ENCODE measurements around the gene NMBR.
"Not testable (repeated sequence)": the region's sequence is repeated elsewhere in the genome, so short reads cannot be mapped to it uniquely, and the experiment has no call there.

NMBR gene

DNA sequence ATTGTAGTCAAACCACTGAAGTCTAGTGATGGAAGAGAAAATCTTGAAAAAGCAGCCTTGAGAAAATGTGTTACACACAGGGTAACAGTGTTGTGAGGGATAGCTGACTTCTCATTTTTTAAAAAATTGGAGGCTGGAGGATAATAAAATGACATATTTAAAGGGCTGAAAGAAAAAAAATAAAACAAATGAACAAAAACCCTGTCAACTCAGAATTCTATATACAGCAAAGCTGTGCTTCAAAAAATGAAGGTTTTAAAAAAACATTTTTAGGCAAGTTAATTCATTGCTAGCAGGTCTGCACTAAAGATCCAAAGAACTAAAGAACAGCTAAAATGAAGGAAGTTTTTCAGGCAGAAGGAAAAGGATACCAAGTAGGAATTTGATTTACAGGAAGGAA is 31.2 kb upstream of the NMBR start:
- Histone ChIP-seq H3K4me3 (ENCODE audit: low read depth, low read length) (no peak overlapping the region), H3K27ac (ENCODE audit: low read depth, low read length) (no peak overlapping the region), H3K27me3 (ENCODE audit: control insufficient read depth, insufficient read depth, low read length) (no peaks in the 10 kb centered on the region), H3K9ac (ENCODE audit: low read length) (no peak overlapping the region), H3K9me3 (ENCODE audit: control insufficient read depth, insufficient read depth, low read depth, low read length) (no peaks in the 10 kb centered on the region), H3K4me1 (ENCODE audit: control insufficient read depth, insufficient read depth, low read length) (no peaks in the 10 kb centered on the region), H3K36me3 (ENCODE audit: control insufficient read depth, insufficient read depth, low read length) (peaks cover 34% of the 10 kb centered on the region)

DNA sequence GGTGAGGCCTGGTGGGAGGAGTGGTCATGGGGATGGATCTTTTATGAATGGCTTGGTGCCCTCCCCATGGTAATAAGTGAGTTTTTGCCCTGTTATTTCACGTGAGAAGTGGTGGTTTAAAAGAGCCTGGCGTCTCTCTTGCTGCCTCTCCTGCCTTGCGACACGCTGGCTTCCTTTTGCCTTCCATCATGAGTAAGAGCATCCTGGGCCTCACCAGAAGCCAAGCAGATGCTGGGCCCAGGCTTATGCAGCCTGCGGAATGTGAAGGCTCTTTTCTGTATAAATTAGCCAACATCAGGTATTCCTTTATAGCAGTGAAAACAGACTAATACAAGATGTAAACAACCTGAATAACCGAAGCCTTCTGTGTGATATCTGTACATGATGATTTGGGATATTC is 27.8 kb upstream of the NMBR start:
- no peaks in the 10 kb centered on the region for H3K9me3 ChIP-seq (ENCODE audit: control insufficient read depth, insufficient read depth, low read depth, low read length)
- H3K36me3 ChIP-seq (ENCODE audit: control insufficient read depth, insufficient read depth, low read length): peaks cover 58% of the 10 kb centered on the region
- no peak overlapping the region for H3K9ac ChIP-seq (ENCODE audit: low read length)
- no peaks in the 10 kb centered on the region for H3K27me3 ChIP-seq (ENCODE audit: control insufficient read depth, insufficient read depth, low read length)
- H3K4me1 ChIP-seq (ENCODE audit: control insufficient read depth, insufficient read depth, low read length): no peaks in the 10 kb centered on the region
- no peak overlapping the region for H3K27ac ChIP-seq (ENCODE audit: low read depth, low read length)
- no peak overlapping the region for H3K4me3 ChIP-seq (ENCODE audit: low read depth, low read length)

DNA sequence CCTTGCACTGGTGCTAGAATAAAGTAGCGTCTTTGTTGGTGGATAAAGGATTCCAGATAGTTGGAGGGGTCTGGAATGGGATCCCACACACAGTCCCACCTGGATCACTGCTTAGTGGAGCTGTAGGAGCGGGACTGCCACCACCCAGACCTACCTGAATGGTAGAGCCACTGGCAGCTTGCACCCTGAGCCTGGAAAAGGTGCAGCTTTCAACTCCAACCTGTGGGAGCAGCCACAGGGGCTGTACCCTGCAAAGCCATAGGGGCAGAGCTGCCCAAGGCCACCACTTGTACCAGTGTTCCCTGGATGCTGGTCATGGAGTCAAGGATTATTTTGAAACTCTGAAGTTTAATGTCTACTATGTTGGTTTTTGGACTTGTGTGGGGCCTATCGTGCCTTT is 27.1 kb upstream of the NMBR start:
- Histone ChIP-seq H3K9ac (ENCODE audit: low read length) (no peak overlapping the region), H3K4me3 (ENCODE audit: low read depth, low read length) (no peak overlapping the region), H3K9me3 (ENCODE audit: control insufficient read depth, insufficient read depth, low read depth, low read length) (no peaks in the 10 kb centered on the region), H3K27ac (ENCODE audit: low read depth, low read length) (no peak overlapping the region), H3K36me3 (ENCODE audit: control insufficient read depth, insufficient read depth, low read length) (peaks cover 65% of the 10 kb centered on the region), H3K27me3 (ENCODE audit: control insufficient read depth, insufficient read depth, low read length) (no peaks in the 10 kb centered on the region), H3K4me1 (ENCODE audit: control insufficient read depth, insufficient read depth, low read length) (no peaks in the 10 kb centered on the region)

DNA sequence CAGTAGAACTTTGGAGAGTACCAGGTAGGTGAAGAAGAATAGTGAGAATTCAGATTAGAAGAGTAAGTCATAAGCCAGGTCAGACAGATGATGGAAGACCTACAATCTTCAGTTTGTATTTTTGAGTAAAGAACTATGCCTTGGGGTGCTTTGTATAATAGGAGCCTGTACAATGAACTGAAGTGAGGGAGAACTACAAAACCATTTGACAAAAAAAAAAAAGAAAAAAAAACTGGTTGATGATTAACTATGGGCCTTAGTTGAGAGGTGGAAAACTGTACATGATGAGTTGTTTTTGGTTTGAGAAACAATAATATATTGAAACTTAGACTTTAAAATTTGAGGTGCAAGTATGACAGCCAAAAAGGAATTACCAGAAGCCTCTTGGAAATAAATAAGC is 25.8 kb upstream of the NMBR start:
- H3K36me3 ChIP-seq (ENCODE audit: control insufficient read depth, insufficient read depth, low read length): peaks cover 62% of the 10 kb centered on the region
- no peak overlapping the region for H3K27ac ChIP-seq (ENCODE audit: low read depth, low read length)
- no peaks in the 10 kb centered on the region for H3K4me1 ChIP-seq (ENCODE audit: control insufficient read depth, insufficient read depth, low read length)
- H3K27me3 ChIP-seq (ENCODE audit: control insufficient read depth, insufficient read depth, low read length): no peaks in the 10 kb centered on the region
- H3K9ac ChIP-seq (ENCODE audit: low read length): no peak overlapping the region
- no peaks in the 10 kb centered on the region for H3K9me3 ChIP-seq (ENCODE audit: control insufficient read depth, insufficient read depth, low read depth, low read length)
- no peak overlapping the region for H3K4me3 ChIP-seq (ENCODE audit: low read depth, low read length)

DNA sequence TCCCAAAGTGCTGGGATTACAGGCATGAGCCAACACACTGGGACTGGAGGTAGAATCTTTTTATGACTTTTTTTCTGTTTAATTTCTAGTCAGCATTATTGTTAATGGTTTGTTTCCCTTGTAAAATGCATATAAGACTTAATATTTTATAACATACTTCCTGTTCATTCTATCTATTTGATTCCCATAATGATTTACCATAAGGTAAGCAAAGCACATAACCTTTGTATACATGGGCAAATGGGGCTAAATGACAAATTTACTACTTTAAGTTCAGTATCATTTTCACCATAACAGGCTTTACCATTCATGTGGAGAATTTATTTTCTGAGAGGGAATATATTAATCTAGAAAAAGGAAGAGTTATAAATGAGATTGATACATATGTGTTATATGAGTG is 24.4 kb upstream of the NMBR start:
- Histone ChIP-seq H3K9me3 (ENCODE audit: control insufficient read depth, insufficient read depth, low read depth, low read length) (no peaks in the 10 kb centered on the region), H3K27me3 (ENCODE audit: control insufficient read depth, insufficient read depth, low read length) (no peaks in the 10 kb centered on the region), H3K4me1 (ENCODE audit: control insufficient read depth, insufficient read depth, low read length) (no peaks in the 10 kb centered on the region), H3K27ac (ENCODE audit: low read depth, low read length) (no peak overlapping the region), H3K4me3 (ENCODE audit: low read depth, low read length) (no peak overlapping the region), H3K36me3 (ENCODE audit: control insufficient read depth, insufficient read depth, low read length) (peaks cover 71% of the 10 kb centered on the region), H3K9ac (ENCODE audit: low read length) (no peak overlapping the region)

DNA sequence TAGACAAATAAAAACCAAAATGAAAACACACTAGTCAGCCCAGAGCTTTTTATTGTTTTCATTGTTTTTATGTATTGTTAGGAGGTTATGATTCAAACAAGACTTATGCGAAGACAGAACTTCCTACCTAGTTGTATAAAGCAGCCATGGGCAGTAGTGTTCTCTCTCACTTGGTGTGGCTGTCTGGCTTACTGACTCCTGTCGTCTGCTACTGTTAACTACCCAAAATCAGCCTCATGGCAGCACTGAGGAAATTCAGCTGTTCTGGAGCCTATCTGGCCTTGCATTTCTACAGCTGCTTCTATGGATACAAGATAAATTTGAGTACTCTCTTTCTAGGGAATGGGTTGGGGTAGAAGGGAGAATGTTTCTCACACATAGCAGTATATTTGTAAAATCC is 20.6 kb upstream of the NMBR start:
- H3K9me3 ChIP-seq (ENCODE audit: control insufficient read depth, insufficient read depth, low read depth, low read length): no peaks in the 10 kb centered on the region
- H3K27ac ChIP-seq (ENCODE audit: low read depth, low read length): no peak overlapping the region
- H3K4me1 ChIP-seq (ENCODE audit: control insufficient read depth, insufficient read depth, low read length): 0 out of 2 replicates have a peak, but pooled peaks cover 4% of the 10 kb centered on the region
- no peaks in the 10 kb centered on the region for H3K27me3 ChIP-seq (ENCODE audit: control insufficient read depth, insufficient read depth, low read length)
- H3K9ac ChIP-seq (ENCODE audit: low read length): no peak overlapping the region
- H3K4me3 ChIP-seq (ENCODE audit: low read depth, low read length): no peak overlapping the region
- H3K36me3 ChIP-seq (ENCODE audit: control insufficient read depth, insufficient read depth, low read length): peaks cover 49% of the 10 kb centered on the region

DNA sequence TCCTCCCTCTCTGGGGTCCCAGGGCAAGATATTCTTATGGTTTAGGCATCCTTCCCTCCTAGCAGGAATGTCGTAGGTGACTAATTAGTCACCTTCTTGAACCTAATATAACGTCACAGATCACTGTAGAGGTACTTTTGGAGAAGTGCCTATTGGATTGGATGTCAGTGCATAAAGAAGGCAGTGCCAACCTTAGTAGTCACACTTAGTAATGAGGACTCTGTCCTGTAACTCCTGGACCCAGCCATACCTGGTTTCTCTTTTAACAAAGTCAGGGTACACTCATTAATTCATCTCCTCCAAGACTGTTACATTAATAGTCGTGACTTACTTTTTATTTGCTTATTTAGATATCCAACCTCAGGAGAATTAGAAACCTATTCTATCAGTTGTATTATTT is 20.1 kb upstream of the NMBR start:
- no peaks in the 10 kb centered on the region for H3K9me3 ChIP-seq (ENCODE audit: control insufficient read depth, insufficient read depth, low read depth, low read length)
- H3K4me3 ChIP-seq (ENCODE audit: low read depth, low read length): no peak overlapping the region
- H3K27me3 ChIP-seq (ENCODE audit: control insufficient read depth, insufficient read depth, low read length): no peaks in the 10 kb centered on the region
- H3K27ac ChIP-seq (ENCODE audit: low read depth, low read length): no peak overlapping the region
- peaks cover 45% of the 10 kb centered on the region for H3K36me3 ChIP-seq (ENCODE audit: control insufficient read depth, insufficient read depth, low read length)
- H3K9ac ChIP-seq (ENCODE audit: low read length): no peak overlapping the region
- H3K4me1 ChIP-seq (ENCODE audit: control insufficient read depth, insufficient read depth, low read length): 0 out of 2 replicates have a peak, but pooled peaks cover 4% of the 10 kb centered on the region

DNA sequence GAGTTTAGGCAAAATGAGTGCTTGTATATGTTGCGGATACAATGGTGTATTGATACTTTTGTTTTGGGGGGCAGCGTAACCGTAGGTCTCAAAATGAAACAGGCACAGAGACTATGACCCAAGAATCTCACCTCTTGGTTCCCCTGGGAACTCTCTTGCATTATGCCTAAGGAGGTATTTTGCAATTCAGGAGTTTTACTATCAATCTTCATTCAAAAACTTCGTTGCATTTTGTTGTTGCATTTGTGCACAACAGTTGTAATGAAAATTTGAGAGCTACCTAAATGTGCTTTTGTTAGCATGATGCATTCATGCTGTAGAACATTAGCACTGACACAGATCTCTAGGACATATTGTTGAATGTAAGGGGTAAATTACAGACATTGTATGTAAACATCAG is 18.3 kb upstream of the NMBR start:
- Histone ChIP-seq H3K4me1 (ENCODE audit: control insufficient read depth, insufficient read depth, low read length) (peaks cover 4% of the 10 kb centered on the region; the same call in 1 of the 2 replicates), H3K27me3 (ENCODE audit: control insufficient read depth, insufficient read depth, low read length) (no peaks in the 10 kb centered on the region), H3K4me3 (ENCODE audit: low read depth, low read length) (no peak overlapping the region), H3K9ac (ENCODE audit: low read length) (no peak overlapping the region), H3K27ac (ENCODE audit: low read depth, low read length) (no peak overlapping the region), H3K9me3 (ENCODE audit: control insufficient read depth, insufficient read depth, low read depth, low read length) (no peaks in the 10 kb centered on the region), H3K36me3 (ENCODE audit: control insufficient read depth, insufficient read depth, low read length) (peaks cover 32% of the 10 kb centered on the region)

DNA sequence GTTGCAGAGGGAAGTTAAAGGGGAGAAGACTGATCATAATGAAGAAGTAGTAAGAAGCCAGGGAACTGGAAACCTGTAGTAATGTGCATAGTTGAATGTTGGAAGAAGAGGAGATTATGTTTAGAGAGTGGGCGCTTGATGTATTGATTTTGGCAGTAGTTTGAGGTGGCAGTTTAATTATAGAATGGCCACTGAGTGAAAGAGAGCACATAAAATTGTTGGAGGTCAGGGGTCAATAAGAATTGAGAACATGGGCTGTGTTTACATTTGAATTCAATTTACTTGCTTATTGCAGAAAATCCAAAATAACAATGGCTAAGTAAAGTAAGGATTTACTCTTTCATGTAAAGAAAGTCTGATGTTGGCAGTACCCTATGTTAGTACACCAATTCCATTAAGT is 15.9 kb upstream of the NMBR start:
- Histone ChIP-seq H3K4me3 (ENCODE audit: low read depth, low read length) (no peak overlapping the region), H3K27ac (ENCODE audit: low read depth, low read length) (no peak overlapping the region), H3K4me1 (ENCODE audit: control insufficient read depth, insufficient read depth, low read length) (peaks cover 4% of the 10 kb centered on the region; the same call in 1 of the 2 replicates), H3K9me3 (ENCODE audit: control insufficient read depth, insufficient read depth, low read depth, low read length) (no peaks in the 10 kb centered on the region), H3K27me3 (ENCODE audit: control insufficient read depth, insufficient read depth, low read length) (no peaks in the 10 kb centered on the region), H3K9ac (ENCODE audit: low read length) (no peak overlapping the region), H3K36me3 (ENCODE audit: control insufficient read depth, insufficient read depth, low read length) (peaks cover 18% of the 10 kb centered on the region)

DNA sequence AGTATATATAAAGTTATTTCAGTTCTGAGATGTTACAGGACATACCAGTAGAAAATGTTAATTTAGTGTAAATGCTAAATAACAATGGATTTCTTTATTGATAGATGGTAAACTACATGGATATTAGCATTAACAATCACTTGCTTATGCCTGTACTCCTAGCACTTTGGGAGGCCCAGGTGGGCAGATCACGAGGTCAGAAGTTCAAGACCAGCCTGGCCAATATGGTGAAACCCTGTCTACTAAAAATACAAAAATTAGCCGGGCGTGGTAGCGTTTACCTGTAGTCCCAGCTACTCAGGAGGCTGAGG is 9.8 kb upstream of the NMBR start:
- H3K4me3 ChIP-seq (ENCODE audit: low read depth, low read length): not testable (repeated sequence)

DNA sequence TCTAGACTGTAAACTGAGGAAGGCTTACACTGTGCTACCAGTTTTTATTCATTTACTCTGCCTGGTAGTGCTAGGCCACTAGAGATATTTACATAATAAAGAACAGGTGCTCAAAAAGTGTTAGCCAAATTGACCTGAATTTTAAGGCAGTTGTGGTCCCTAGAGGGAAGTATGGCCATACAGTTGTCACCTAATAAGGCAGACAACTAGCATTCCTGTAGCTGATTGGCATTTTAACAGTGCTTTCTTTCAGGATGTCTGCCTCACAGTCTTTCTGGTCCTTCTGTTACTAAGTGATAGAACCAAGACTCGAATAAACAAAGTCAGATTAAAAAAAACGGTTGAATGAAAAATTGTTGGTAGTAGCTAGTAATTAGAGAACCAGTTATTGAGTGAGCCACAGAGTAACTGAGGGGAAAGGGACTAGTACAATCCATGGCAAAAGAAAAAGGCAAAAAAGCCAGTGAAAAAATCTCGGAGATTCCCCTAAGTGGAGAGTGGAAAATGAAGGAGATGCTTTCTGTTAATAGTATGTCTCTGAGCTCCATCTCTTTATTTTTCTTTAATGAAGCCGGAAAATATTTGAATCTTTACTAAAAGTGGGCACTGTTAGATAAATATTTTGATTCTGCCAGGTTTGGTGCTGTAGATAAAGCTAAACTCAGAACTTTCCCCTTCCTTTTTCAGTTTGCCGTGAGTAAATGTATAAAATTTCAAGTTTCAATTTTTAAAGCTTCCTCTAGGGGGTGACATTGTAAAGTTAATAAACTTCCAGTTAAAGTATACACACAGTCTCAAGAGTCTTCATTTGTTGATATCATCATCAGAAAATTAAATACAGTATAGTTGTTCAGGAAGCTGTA is 9.2 kb upstream of the NMBR start:
- Histone ChIP-seq H3K27me3 (ENCODE audit: control insufficient read depth, insufficient read depth, low read length) (no peaks in the 10 kb centered on the region), H3K27ac (ENCODE audit: low read depth, low read length) (peak overlapping the region; percentile 76), H3K9ac (ENCODE audit: low read length) (peak overlapping the region; percentile 24), H3K4me1 (ENCODE audit: control insufficient read depth, insufficient read depth, low read length) (peaks cover 19% of the 10 kb centered on the region), H3K4me3 (ENCODE audit: low read depth, low read length) (peak overlapping the region; percentile 2), H3K9me3 (ENCODE audit: control insufficient read depth, insufficient read depth, low read depth, low read length) (no peaks in the 10 kb centered on the region), H3K36me3 (ENCODE audit: control insufficient read depth, insufficient read depth, low read length) (no peaks in the 10 kb centered on the region)

More for the DNA sequence above, 9.8 kb upstream of the NMBR start:
- not testable (repeated sequence) for H3K9ac ChIP-seq (ENCODE audit: low read length); H3K9me3 ChIP-seq (ENCODE audit: control insufficient read depth, insufficient read depth, low read depth, low read length); H3K27me3 ChIP-seq (ENCODE audit: control insufficient read depth, insufficient read depth, low read length); H3K27ac ChIP-seq (ENCODE audit: low read depth, low read length); H3K36me3 ChIP-seq (ENCODE audit: control insufficient read depth, insufficient read depth, low read length)
- peaks cover 19% of the 10 kb centered on the region for H3K4me1 ChIP-seq (ENCODE audit: control insufficient read depth, insufficient read depth, low read length)
